Measurements from ENCODE around the gene ASPHD2.

DNA sequence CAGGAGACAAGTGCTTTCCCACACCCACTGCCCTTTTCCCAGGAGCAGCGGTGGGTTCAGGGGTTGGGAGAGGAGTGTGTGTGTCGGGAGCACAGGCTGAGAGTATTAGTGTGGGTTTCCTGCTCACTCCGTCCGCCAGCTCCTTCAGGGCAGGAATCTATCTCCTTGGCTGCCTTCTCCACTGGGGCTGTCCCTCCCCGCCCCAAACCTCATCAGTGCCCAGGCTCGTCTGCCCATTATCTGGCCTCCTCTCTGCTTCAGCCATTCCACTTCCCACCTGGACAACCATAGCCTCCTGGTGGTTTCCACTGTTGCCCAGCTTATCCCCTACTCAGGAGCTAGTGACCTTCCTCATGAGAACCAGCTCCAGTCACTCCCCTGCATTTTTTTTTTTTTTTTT, 19.9 kb downstream of the ASPHD2 start:
- no peak for TF ChIP-seq CEBPB (IDR thresholded peaks at IDR 0.05)
- no peak for TF ChIP-seq CREB1 (IDR thresholded peaks at IDR 0.05; ENCODE audit: low read depth)

Data from Ishikawa (cell line).